Panc1 (cell line): ENCODE results near the gene ZNF318. TPM values are rescaled to one million over a fixed set of nuclear protein-coding genes. Genes with fewer than 3 reads are reported as not detected.

Source experiments
- ATAC-seq: fragments of 200-7000 bp; cut with Tn5 transposase; 2 replicates; pipeline ENCODE4 v1.9.1; 2020; ENCODE audit warnings: mild to moderate bottlenecking, moderate library complexity
- BruUV-seq: library from RNA; stranded (reverse); fragments of 400-500 nt; replicated peaks from 2 replicates; lab custom pipeline; 2021; lab: Mats Ljungman, UMichigan
- CTCF ChIA-PET: fragments of 300-600 bp; sonication (Branson Sonifier 250); formaldehyde crosslinking; loops from one replicate; lab custom pipeline; 2022; ENCODE audit warnings: antibody characterized with exemption; lab: Charles Lee
- POLR2A ChIA-PET: fragments of 300-600 bp; sonication (Branson Sonifier 250); formaldehyde crosslinking; loops from one replicate; lab custom pipeline; 2022; ENCODE audit warnings: antibody characterized with exemption; lab: Charles Lee
- DNase-seq: peaks from one replicate; pipeline ENCODE4 v3.0.0-alpha.2; 2010; ENCODE audit warnings: low read depth, low spot score
- H3K27ac ChIP-seq: 2 replicates; pipeline ENCODE4 v1.5.1; 2011; ENCODE audit warnings: mild to moderate bottlenecking, low read length, inconsistent platforms
- H3K27me3 ChIP-seq: fragments of 200-500 bp; sonication (Bioruptor generic); 2 replicates; pipeline ENCODE4 v1.6.0; 2014; ENCODE audit warnings: low read length, inconsistent platforms; ENCODE audit not compliant: control insufficient read depth, insufficient read depth
- H3K36me3 ChIP-seq: fragments of 200-500 bp; sonication (Bioruptor generic); 2 replicates; pipeline ENCODE4 v1.5.1; 2014; ENCODE audit warnings: inconsistent platforms, mild to moderate bottlenecking, low read length, moderate library complexity; ENCODE audit not compliant: control insufficient read depth, insufficient read depth
- H3K4me1 ChIP-seq: 2 replicates; pipeline ENCODE4 v1.5.1; 2011; ENCODE audit warnings: inconsistent platforms, mild to moderate bottlenecking, low read length, moderate library complexity; ENCODE audit not compliant: control insufficient read depth, insufficient read depth
- H3K4me3 ChIP-seq, 2 experiments: 2 replicates each; pipeline ENCODE4 v1.5.1; 2011 to 2012; ENCODE audit warnings: low read depth in 2 of 2, low read length in 2 of 2, mild to moderate bottlenecking in 2 of 2, inconsistent platforms in 1 of 2, moderate library complexity in 1 of 2
- H3K9me3 ChIP-seq: fragments of 200-500 bp; sonication (Bioruptor generic); 2 replicates; pipeline ENCODE4 v1.5.1; 2014; ENCODE audit warnings: low read depth, mild to moderate bottlenecking, inconsistent platforms, low read length, moderate library complexity; ENCODE audit not compliant: control insufficient read depth, insufficient read depth
- CTCF ChIP-seq: fragments of 450-650 bp; IDR thresholded peaks from 2 replicates; pipeline ENCODE4 v1.5.1; 2017; ENCODE audit warnings: mild to moderate bottlenecking
- POLR2AphosphoS5 ChIP-seq: IDR thresholded peaks from 2 replicates; pipeline ENCODE4 v1.6.1; 2012; ENCODE audit warnings: mild to moderate bottlenecking, low read depth, low read length, moderate library complexity
- SIN3A ChIP-seq: IDR thresholded peaks from 2 replicates; pipeline ENCODE4 v1.6.1; 2012; ENCODE audit warnings: low read depth, mild to moderate bottlenecking, low read length, moderate library complexity, borderline replicate concordance; ENCODE audit not compliant: insufficient read depth
- TCF7L2 ChIP-seq: IDR thresholded peaks from 2 replicates; pipeline ENCODE4 v1.6.1; 2011; ENCODE audit warnings: mild to moderate bottlenecking, low read depth, low read length, inconsistent platforms
- in situ Hi-C: cut with HindIII; loops from 2 replicates; pipeline ENCODE4 v1.10.0; 2016; ENCODE audit warnings: low sequenced_read_pairs, low pct_unique_long_range_greater_than_20kb
- intact Hi-C: fragments of 100-400 bp; cut with micrococcal nuclease; formaldehyde crosslinking; loops from one replicate; pipeline ENCODE4 v1.10.0; 2022; ENCODE audit not compliant: unreplicated experiment
- total RNA-seq: library from RNA; stranded (reverse); gene quantifications from one replicate; pipeline ENCODE4 v1.2.1, GENCODE V29; 2021; ENCODE audit not compliant: unreplicated experiment
- TF ChIP-seq, protein P1 (sequence below), 2 experiments: IDR thresholded peaks; 2 replicates each; pipeline ENCODE4 v1.6.1; 2011 to 2012; ENCODE audit warnings: low read depth in 2 of 2, control low read depth in 1 of 2, low read length in 1 of 2, mild to moderate bottlenecking in 1 of 2, moderate library complexity in 1 of 2; ENCODE audit not compliant: insufficient read depth in 1 of 2

ZNF318 gene
- total RNA-seq, 1 experiment from 2014 or later: 28.0 TPM

- intact Hi-C loops: no loop called here
- ChIA-PET CTCF (no interaction called here), POLR2A (no interaction called here)
- Histone ChIP-seq H3K27me3 (no peaks in the 10 kb centered on the region), H3K9me3 (no peaks in the 10 kb centered on the region), H3K36me3 (no peaks in the 10 kb centered on the region), H3K27ac (no peak overlapping the region), H3K4me1 (no peaks in the 10 kb centered on the region), H3K4me3 (no peak overlapping the region)
- in situ Hi-C loops: no loop called here
- BruUV-seq: no TSS peak
- TF ChIP-seq CTCF: no peak
- no peak for TF ChIP-seq TCF7L2
- no peak for TF ChIP-seq SIN3A
- no peak for TF ChIP-seq POLR2AphosphoS5
- DNase-seq: no peak
- ATAC-seq: no peak
These were observed 74.9 kb downstream of the ZNF318 start for GRCh38 chr6:43294536-43294935.

DNA sequence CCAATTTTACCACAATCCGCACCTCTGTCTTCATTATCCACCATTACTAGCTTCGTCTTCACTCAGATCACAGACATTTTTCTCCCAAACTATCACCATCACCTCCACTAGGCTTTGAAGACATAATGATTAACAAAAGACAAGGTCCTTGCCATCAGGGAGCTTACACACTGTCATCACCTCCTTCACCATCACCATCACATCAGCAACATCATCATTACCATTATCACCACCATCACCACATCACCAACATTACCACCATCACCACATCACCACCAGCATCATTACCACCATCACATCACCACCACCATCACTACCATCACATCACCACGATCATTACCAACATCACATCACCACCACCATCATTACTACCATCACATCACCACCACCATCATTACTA, 75.7 kb downstream of the ZNF318 start:
- Histone ChIP-seq H3K9me3 (no peaks in the 10 kb centered on the region), H3K4me3 (no peak overlapping the region), H3K36me3 (no peaks in the 10 kb centered on the region), H3K27me3 (no peaks in the 10 kb centered on the region), H3K4me1 (no peaks in the 10 kb centered on the region), H3K27ac (no peak overlapping the region)
- CTCF ChIA-PET: no interaction called here
- BruUV-seq: no TSS peak
- POLR2A ChIA-PET: no interaction called here
- ATAC-seq: no peak
- in situ Hi-C loops (no loop called here), intact Hi-C loops (no loop called here)
- DNase-seq: no peak
- TF ChIP-seq SIN3A (no peak), CTCF (no peak), TCF7L2 (no peak)

GRCh38 chr6:43292763-43293318, 76.6 kb downstream of the ZNF318 start:
- POLR2A ChIA-PET: no interaction called here
- no peaks in the 10 kb centered on the region for H3K27me3 ChIP-seq
- ATAC-seq: no peak
- in situ Hi-C loops: no loop called here
- CTCF ChIA-PET: no interaction called here
- no peaks in the 10 kb centered on the region for H3K36me3 ChIP-seq
- no peaks in the 10 kb centered on the region for H3K9me3 ChIP-seq
- intact Hi-C loops: no loop called here
- no peak for DNase-seq
- H3K4me3 ChIP-seq: no peak overlapping the region
- H3K27ac ChIP-seq: no peak overlapping the region
- no TSS peak for BruUV-seq
- H3K4me1 ChIP-seq: no peaks in the 10 kb centered on the region
- TF ChIP-seq, protein P1, sequence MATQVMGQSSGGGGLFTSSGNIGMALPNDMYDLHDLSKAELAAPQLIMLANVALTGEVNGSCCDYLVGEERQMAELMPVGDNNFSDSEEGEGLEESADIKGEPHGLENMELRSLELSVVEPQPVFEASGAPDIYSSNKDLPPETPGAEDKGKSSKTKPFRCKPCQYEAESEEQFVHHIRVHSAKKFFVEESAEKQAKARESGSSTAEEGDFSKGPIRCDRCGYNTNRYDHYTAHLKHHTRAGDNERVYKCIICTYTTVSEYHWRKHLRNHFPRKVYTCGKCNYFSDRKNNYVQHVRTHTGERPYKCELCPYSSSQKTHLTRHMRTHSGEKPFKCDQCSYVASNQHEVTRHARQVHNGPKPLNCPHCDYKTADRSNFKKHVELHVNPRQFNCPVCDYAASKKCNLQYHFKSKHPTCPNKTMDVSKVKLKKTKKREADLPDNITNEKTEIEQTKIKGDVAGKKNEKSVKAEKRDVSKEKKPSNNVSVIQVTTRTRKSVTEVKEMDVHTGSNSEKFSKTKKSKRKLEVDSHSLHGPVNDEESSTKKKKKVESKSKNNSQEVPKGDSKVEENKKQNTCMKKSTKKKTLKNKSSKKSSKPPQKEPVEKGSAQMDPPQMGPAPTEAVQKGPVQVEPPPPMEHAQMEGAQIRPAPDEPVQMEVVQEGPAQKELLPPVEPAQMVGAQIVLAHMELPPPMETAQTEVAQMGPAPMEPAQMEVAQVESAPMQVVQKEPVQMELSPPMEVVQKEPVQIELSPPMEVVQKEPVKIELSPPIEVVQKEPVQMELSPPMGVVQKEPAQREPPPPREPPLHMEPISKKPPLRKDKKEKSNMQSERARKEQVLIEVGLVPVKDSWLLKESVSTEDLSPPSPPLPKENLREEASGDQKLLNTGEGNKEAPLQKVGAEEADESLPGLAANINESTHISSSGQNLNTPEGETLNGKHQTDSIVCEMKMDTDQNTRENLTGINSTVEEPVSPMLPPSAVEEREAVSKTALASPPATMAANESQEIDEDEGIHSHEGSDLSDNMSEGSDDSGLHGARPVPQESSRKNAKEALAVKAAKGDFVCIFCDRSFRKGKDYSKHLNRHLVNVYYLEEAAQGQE (IDR thresholded peaks at IDR 0.05; ENCODE audit: insufficient read depth in 1 of 2, low read depth in 2 of 2, low read length in 1 of 2): no peak
- no peak for TF ChIP-seq CTCF
- no peak for TF ChIP-seq TCF7L2
- TF ChIP-seq SIN3A: no peak
- no peak for TF ChIP-seq POLR2AphosphoS5
